GM13977 (cell line): ENCODE results near the gene GNPTG.

Source experiments
- DNase-seq: peaks from one replicate; pipeline ENCODE4 v3.0.0; 2012; ENCODE audit warnings: low spot score
- CTCF ChIP-seq: IDR thresholded peaks from 2 replicates; pipeline ENCODE4 v1.5.1; 2012; ENCODE audit warnings: mild to moderate bottlenecking, control low read depth; ENCODE audit not compliant: insufficient read depth; ENCODE audit errors: extremely low read depth, missing control alignments
- in situ Hi-C: fragments of 300-500 bp; cut with MboI; formaldehyde crosslinking; loops from one replicate; pipeline ENCODE4 v1.12.0; 2022; ENCODE audit warnings: low sequenced_read_pairs, low pct_unique_long_range_greater_than_20kb, mixed read lengths, inconsistent platforms; ENCODE audit not compliant: unreplicated experiment

The GNPTG gene

GRCh38 chr16:1313721-1314369 lies 37.9 kb upstream of the GNPTG start:
- no peak for TF ChIP-seq CTCF
- in situ Hi-C loops: no loop called here
- DNase-seq: no peak

- no peak for TF ChIP-seq CTCF
- in situ Hi-C loops: no loop called here
- DNase-seq: no peak
Observed at GRCh38 chr16:1314399-1315068, 37.2 kb upstream of the GNPTG start.

- no peak for TF ChIP-seq CTCF
Observed at GRCh38 chr16:1315081-1316032, 36.4 kb upstream of the GNPTG start.

GRCh38 chr16:1316033-1316405 lies 35.7 kb upstream of the GNPTG start:
- DNase-seq: no peak
- TF ChIP-seq CTCF: no peak
- in situ Hi-C loops: no loop called here

More at GRCh38 chr16:1315081-1316032, 36.4 kb upstream of the GNPTG start:
- in situ Hi-C loops: no loop called here
- DNase-seq: no peak

- no peak for DNase-seq
- TF ChIP-seq CTCF: no peak
- in situ Hi-C loops: no loop called here
Observed at GRCh38 chr16:1317479-1318267, 34.1 kb upstream of the GNPTG start.

GRCh38 chr16:1318268-1318545 lies 33.5 kb upstream of the GNPTG start:
- in situ Hi-C loops: no loop called here
- no peak for TF ChIP-seq CTCF
- DNase-seq: no peak
